GM12878 (cell line): Measurements from ENCODE around the gene ANKRD13B. TPM values are rescaled to one million over a fixed set of nuclear protein-coding genes. Genes with fewer than 3 reads are reported as not detected.
A peak's percentile ranks its signal among the peaks of the same experiment; 100 is the strongest.

ENCODE experiments used
- ATAC-seq: fragments of 200-7000 bp; cut with Tn5 transposase; 3 replicates; pipeline ENCODE4 v1.9.1; 2020; ENCODE audit warnings: mild to moderate bottlenecking, moderate library complexity
- BruUV-seq: library from RNA; stranded (reverse); fragments of 400-500 nt; replicated peaks from 2 replicates; lab custom pipeline; 2021; lab: Mats Ljungman, UMichigan
- CTCF ChIA-PET: fragments of 300-600 bp; sonication (Branson Sonifier 250); formaldehyde crosslinking; extraction: SDS; loops from one replicate; lab custom pipeline; 2021; ENCODE audit warnings: inconsistent platforms; lab: Yijun Ruan, JAX
- POLR2A ChIA-PET: fragments of 350-600 bp; formaldehyde crosslinking; extraction: SDS; loops from one replicate; lab custom pipeline; 2021; ENCODE audit warnings: inconsistent platforms; lab: Charles Lee
- RAD21 ChIA-PET: fragments of 300-600 bp; sonication (Branson Sonifier 250); formaldehyde crosslinking; loops from one replicate; lab custom pipeline; 2023; ENCODE audit warnings: antibody characterized with exemption; ENCODE audit not compliant: unreplicated experiment; lab: Charles Lee
- SMC1A ChIA-PET: fragments of 300-600 bp; sonication (Branson Sonifier 250); formaldehyde crosslinking; loops from one replicate; lab custom pipeline; 2023; ENCODE audit not compliant: unreplicated experiment, uncharacterized antibody; lab: Charles Lee
- DNase-seq: peaks from one replicate; pipeline ENCODE4 v3.0.0-alpha.2; 2011; ENCODE audit warnings: low read depth, low spot score
- FAIRE-seq: peaks from 3 replicates; lab custom pipeline; 2011; peaks lifted over from hg19 to GRCh38; lab: Jason Lieb, UNC
- H2AFZ ChIP-seq: 2 replicates; pipeline ENCODE4 v1.6.0; 2011; ENCODE audit warnings: low read depth, low read length, control low read depth; ENCODE audit not compliant: control insufficient read depth
- H3K27ac ChIP-seq: 2 replicates; pipeline ENCODE4 v1.5.1; 2011; ENCODE audit warnings: control low read depth; ENCODE audit not compliant: control insufficient read depth, insufficient read depth
- H3K27me3 ChIP-seq, 2 experiments: replicated peaks in 1 of 2; 2 replicates each; pipeline versions ENCODE4 v1.6.0 to v1.6.1; 2011; ENCODE audit warnings: low read length in 1 of 2; ENCODE audit not compliant: control insufficient read depth in 2 of 2, insufficient read depth in 2 of 2
- H3K36me3 ChIP-seq, 2 experiments: 2 replicates each; pipeline ENCODE4 v1.5.1; 2011; ENCODE audit warnings: low read length in 1 of 2; ENCODE audit not compliant: control insufficient read depth in 2 of 2, insufficient read depth in 2 of 2
- H3K4me1 ChIP-seq: 2 replicates; pipeline ENCODE4 v1.6.1; 2011; ENCODE audit warnings: mild to moderate bottlenecking, low read length, moderate library complexity, mixed read lengths; ENCODE audit not compliant: control insufficient read depth, insufficient read depth
- H3K4me2 ChIP-seq: 2 replicates; pipeline ENCODE4 v1.6.0; 2011; ENCODE audit warnings: control low read depth; ENCODE audit not compliant: control insufficient read depth, insufficient read depth
- H3K4me3 ChIP-seq: fragments of 200-600 bp; sonication (generic); 2 replicates; pipeline ENCODE4 v1.5.1; 2016
- H3K79me2 ChIP-seq: 2 replicates; pipeline ENCODE4 v1.6.0; 2011; ENCODE audit warnings: low read length; ENCODE audit not compliant: control insufficient read depth, insufficient read depth
- H3K9ac ChIP-seq: 2 replicates; pipeline ENCODE4 v1.8.0; 2011; ENCODE audit warnings: low read length, control low read depth, mixed read lengths; ENCODE audit not compliant: control insufficient read depth, insufficient read depth
- H3K9me3 ChIP-seq: replicated peaks from 3 replicates; pipeline ENCODE4 v1.5.1; 2011; ENCODE audit warnings: mild to moderate bottlenecking, low read length; ENCODE audit not compliant: control insufficient read depth, insufficient read depth
- H4K20me1 ChIP-seq: 2 replicates; pipeline ENCODE4 v1.6.0; 2011; ENCODE audit not compliant: control insufficient read depth, insufficient read depth
- BACH1 ChIP-seq: fragments of 450-650 bp; IDR thresholded peaks from 2 replicates; pipeline ENCODE4 v1.6.1; 2017; ENCODE audit warnings: mild to moderate bottlenecking, borderline replicate concordance
- BRCA1 ChIP-seq: IDR thresholded peaks from 2 replicates; pipeline ENCODE4 v1.6.1; 2011; ENCODE audit warnings: low read depth, low read length, improper control_type of control experiment
- CHD2 ChIP-seq: IDR thresholded peaks from 2 replicates; pipeline ENCODE4 v1.6.1; 2011; ENCODE audit warnings: low read depth, low read length, improper control_type of control experiment, borderline replicate concordance
- DPF2 ChIP-seq: fragments of 450-650 bp; IDR thresholded peaks from 2 replicates; pipeline ENCODE4 v1.6.1; 2017; ENCODE audit warnings: mild to moderate bottlenecking
- GATAD2B ChIP-seq: fragments of 450-650 bp; conservative IDR thresholded peaks from 2 replicates; pipeline ENCODE4 v1.6.1; 2017; ENCODE audit warnings: low read depth, mild to moderate bottlenecking, moderate library complexity
- HDGF ChIP-seq: fragments of 450-650 bp; IDR thresholded peaks from 2 replicates; pipeline ENCODE4 v1.6.1; 2016; ENCODE audit warnings: antibody characterized with exemption
- MEF2A ChIP-seq: IDR thresholded peaks from 2 replicates; pipeline ENCODE4 v1.6.1; 2011; ENCODE audit warnings: low read depth, mild to moderate bottlenecking, low read length, moderate library complexity; ENCODE audit not compliant: insufficient read depth
- NR2F1 ChIP-seq: fragments of 450-650 bp; conservative IDR thresholded peaks from 2 replicates; pipeline ENCODE4 v1.6.1; 2017; ENCODE audit warnings: mild to moderate bottlenecking
- PAX5 ChIP-seq: IDR thresholded peaks from 2 replicates; pipeline ENCODE4 v1.6.1; 2011; ENCODE audit warnings: low read depth, low read length, borderline replicate concordance
- SMARCA5 ChIP-seq: fragments of 450-650 bp; IDR thresholded peaks from 2 replicates; pipeline ENCODE4 v1.6.1; 2017; ENCODE audit warnings: mild to moderate bottlenecking
- SP1 ChIP-seq: IDR thresholded peaks from one replicate; pipeline ENCODE4 v1.6.1; 2011; ENCODE audit warnings: low read depth, low read length
- SUPT20H ChIP-seq: IDR thresholded peaks from 2 replicates; pipeline ENCODE4 v1.6.1; 2011; ENCODE audit warnings: low read depth, mild to moderate bottlenecking, low read length, moderate library complexity, borderline replicate concordance; ENCODE audit not compliant: control insufficient read depth
- ZBTB40 ChIP-seq: fragments of 450-650 bp; IDR thresholded peaks from 2 replicates; pipeline ENCODE4 v1.6.1; 2016; ENCODE audit warnings: mild to moderate bottlenecking, moderate library complexity, borderline replicate concordance
- ZNF274 ChIP-seq: IDR thresholded peaks from one replicate; pipeline ENCODE4 v1.8.0; 2011; ENCODE audit not compliant: insufficient read length, insufficient read depth
- ZNF687 ChIP-seq: fragments of 450-650 bp; IDR thresholded peaks from 2 replicates; pipeline ENCODE4 v1.6.1; 2017; ENCODE audit warnings: mild to moderate bottlenecking, moderate library complexity
- WGBS: methylation state at CpG from one replicate; pipeline ENCODE4 v1.1.6; 2016; ENCODE audit warnings: low lambda C conversion rate; ENCODE audit not compliant: insufficient replicate concordance, insufficient coverage; ENCODE audit errors: missing lambda C conversion rate; 5-methylcytosine and 5-hydroxymethylcytosine counted together
- in situ Hi-C: fragments of 300-500 bp; cut with MboI; formaldehyde crosslinking; loops from 9 replicates; pipeline ENCODE4 v1.14.3; 2018; ENCODE audit warnings: mixed read lengths
- intact Hi-C: fragments of 100-400 bp; cut with micrococcal nuclease; formaldehyde crosslinking; loops from one replicate; pipeline ENCODE4 v1.14.2; 2022; ENCODE audit not compliant: unreplicated experiment
- polyA plus RNA-seq, 11 experiments: library from polyadenylated mRNA; depleted of rRNA in 4 of 11; unstranded in 6 of 11; stranded (reverse) in 5 of 11; fragments of >200 nt; fragmentation: Nextera tagmentation in 4 of 11; fragmentation: Illumina TruSeq in 1 of 11; extraction: Ambion mirVana in 4 of 11; extraction: Trizol in 1 of 11; gene quantifications; 1 replicate in 1 of 11; 2 replicates in 10 of 11; pipeline versions ENCODE4 v1.2.1 to v1.2.3, GENCODE V29; 2011 to 2016; ENCODE audit warnings: inconsistent platforms in 2 of 11, missing spikeins in 2 of 11, low read depth in 1 of 11
- total RNA-seq, 4 experiments: library from RNA; depleted of rRNA in 3 of 4; stranded (reverse); fragments of >200 nt in 3 of 4; fragmentation: Illumina TruSeq in 1 of 4; extraction: Trizol in 1 of 4; gene quantifications; 2 replicates each; pipeline versions ENCODE4 v1.2.1 to v1.2.3, GENCODE V29; 2013 to 2021

Gene ANKRD13B
- total and polyA plus RNA-seq, 10 of the 15 experiments (the other 5 are each of a cell fraction or from before 2014, with no cell fraction given), result 0.18 to 15.0 (median 2.8) TPM

- H3K79me2 ChIP-seq, result peaks cover 29% of the 10 kb centered on the region
- no peak for FAIRE-seq
- peak within 1 kb of the TSS; percentile 72 for H3K27ac ChIP-seq
- RAD21 ChIA-PET, result no interaction called here
- SMC1A ChIA-PET, result interaction anchor here (1.1 to 3.0 kb wide), 2 partner anchors 9 to 28 kb away, joined by 5 to 17 read pairs; no protein-coding TSS in a partner anchor
- no peak for DNase-seq
- H4K20me1 ChIP-seq, result no peaks in the 10 kb centered on the region
- H3K9me3 ChIP-seq, result no peaks in the 10 kb centered on the region
- 2% methylated on average over 35 of the region's 70 CpGs for WGBS
- H3K4me3 ChIP-seq, result peak within 1 kb of the TSS; percentile 94
- CTCF ChIA-PET, result interaction anchor here (1.0 to 6.7 kb wide), 6 partner anchors 8 to 341 kb away, joined by 4 to 82 read pairs (median 43); no protein-coding TSS in a partner anchor
- BruUV-seq, result no TSS peak
- no peaks in the 10 kb centered on the region; a peak in 1 of 4 replicates for H3K27me3 ChIP-seq
- H3K9ac ChIP-seq, result peak within 1 kb of the TSS; percentile 78
- ATAC-seq, result peak; percentile 74
- in situ Hi-C loops, result no loop called here
- peak within 1 kb of the TSS; percentile 95 for H2AFZ ChIP-seq
- H3K36me3 ChIP-seq, result no peaks in the 10 kb centered on the region
- POLR2A ChIA-PET, result interaction anchor here (3.1 kb wide), 1 partner anchor 27 kb away, joined by 9 read pairs; no protein-coding TSS in a partner anchor
- H3K4me1 ChIP-seq, result peaks cover 52% of the 10 kb centered on the region
- intact Hi-C loops, result loop anchor here (10.0 kb wide), 1 partner anchor 225 kb away; no protein-coding TSS in a partner anchor
- H3K4me2 ChIP-seq, result peak within 1 kb of the TSS; percentile 100
- peak; percentile 65 for TF ChIP-seq DPF2
- no peak for TF ChIP-seq BRCA1
- TF ChIP-seq NR2F1, result peak; percentile 79
- TF ChIP-seq SUPT20H, result no peak
- TF ChIP-seq ZNF687, result 0 out of 2 replicates have a peak, but pooled peaks have one; percentile 21
- TF ChIP-seq BACH1, result 0 out of 2 replicates have a peak, but pooled peaks have one; percentile 36
- TF ChIP-seq MEF2A, result 0 out of 2 replicates have a peak, but pooled peaks have one; percentile 34
- TF ChIP-seq GATAD2B, result peak; percentile 70
- TF ChIP-seq SP1, result peak; percentile 45
- TF ChIP-seq ZBTB40, result no peak
- TF ChIP-seq ZNF274, result no peak
- TF ChIP-seq SMARCA5, result no peak
- 0 out of 2 replicates have a peak, but pooled peaks have one; percentile 27 for TF ChIP-seq PAX5
- TF ChIP-seq HDGF, result peak; percentile 45; the same call in 1 of the 2 replicates
- TF ChIP-seq CHD2, result no peak
Measured at GRCh38 chr17:29589524-29590410, 3.2 kb upstream of the ANKRD13B start, which contains the start of gene GIT1. TSS of gene GIT1 (minus strand) at chr17:29589648. CDS start at chr17:29589378, 270 bp downstream.
